Measurements from ENCODE around the gene GUCD1.

GRCh38 chr22:24601217-24602104 is 46.5 kb upstream of the GUCD1 start:
- TF ChIP-seq POLR2A (IDR thresholded peaks at IDR 0.05; ENCODE audit: control extremely low read depth in 1 of 2, low read depth in 2 of 2, low read length in 2 of 2) (no peak), MAFK (IDR thresholded peaks at IDR 0.05; ENCODE audit: low read depth, low read length) (no peak), CTCF (IDR thresholded peaks at IDR 0.05; ENCODE audit: control extremely low read depth in 1 of 3, insufficient read depth in 1 of 3, low read depth in 1 of 3, low read length in 3 of 3) (no peak), TAF1 (IDR thresholded peaks at IDR 0.05; ENCODE audit: low read depth, low read length) (no peak), RFX5 (IDR thresholded peaks at IDR 0.05; ENCODE audit: borderline replicate concordance, low read depth, low read length) (no peak), POU5F1 (IDR thresholded peaks at IDR 0.05; ENCODE audit: low read depth, low read length) (no peak), MAX (IDR thresholded peaks at IDR 0.05) (no peak), EP300 (IDR thresholded peaks at IDR 0.05; ENCODE audit: borderline replicate concordance in 1 of 2, low read depth in 2 of 2, low read length in 2 of 2) (no peak), POLR2AphosphoS5 (IDR thresholded peaks at IDR 0.05; ENCODE audit: low read depth, low read length) (no peak), ATF3 (IDR thresholded peaks at IDR 0.05; ENCODE audit: insufficient read depth, low read depth, low read length) (no peak)
